ENCODE data around the gene ARL5A.

Gene ARL5A

GRCh38 chr2:151756820-151757219 lies 71.4 kb downstream of the ARL5A start:
- Mint-ChIP-seq H3K9me3 (no peaks in the 10 kb centered on the region), H3K4me3 (no peak overlapping the region), H3K4me1 (ENCODE audit: low read depth) (no peaks in the 10 kb centered on the region), H3K27me3 (no peaks in the 10 kb centered on the region), H3K36me3 (ENCODE audit: low read depth) (no peaks in the 10 kb centered on the region), H3K27ac (no peak overlapping the region)
- DNase-seq: no peak

- DNase-seq: no peak
- H3K4me3 Mint-ChIP-seq: no peak overlapping the region
- H3K9me3 Mint-ChIP-seq: no peaks in the 10 kb centered on the region
- no peaks in the 10 kb centered on the region for H3K27me3 Mint-ChIP-seq
- H3K4me1 Mint-ChIP-seq (ENCODE audit: low read depth): no peaks in the 10 kb centered on the region
- no peaks in the 10 kb centered on the region for H3K36me3 Mint-ChIP-seq (ENCODE audit: low read depth)
- H3K27ac Mint-ChIP-seq: no peak overlapping the region
These were observed 73.8 kb downstream of the ARL5A start for GRCh38 chr2:151754253-151754897.

- H3K27ac Mint-ChIP-seq: no peak overlapping the region
- no peaks in the 10 kb centered on the region for H3K9me3 Mint-ChIP-seq
- no peak overlapping the region for H3K4me3 Mint-ChIP-seq
- H3K4me1 Mint-ChIP-seq (ENCODE audit: low read depth): no peaks in the 10 kb centered on the region
- no peaks in the 10 kb centered on the region for H3K36me3 Mint-ChIP-seq (ENCODE audit: low read depth)
- no peak for DNase-seq
- no peaks in the 10 kb centered on the region for H3K27me3 Mint-ChIP-seq
These were observed 74.7 kb downstream of the ARL5A start for GRCh38 chr2:151753540-151753939.
